ENCODE results near the gene SEC24D. TPM values are rescaled to one million over a fixed set of nuclear protein-coding genes. Genes with fewer than 3 reads are reported as not detected.

Gene SEC24D
- total RNA-seq, 1 experiment from 2014 or later: 28.4 TPM

DNA sequence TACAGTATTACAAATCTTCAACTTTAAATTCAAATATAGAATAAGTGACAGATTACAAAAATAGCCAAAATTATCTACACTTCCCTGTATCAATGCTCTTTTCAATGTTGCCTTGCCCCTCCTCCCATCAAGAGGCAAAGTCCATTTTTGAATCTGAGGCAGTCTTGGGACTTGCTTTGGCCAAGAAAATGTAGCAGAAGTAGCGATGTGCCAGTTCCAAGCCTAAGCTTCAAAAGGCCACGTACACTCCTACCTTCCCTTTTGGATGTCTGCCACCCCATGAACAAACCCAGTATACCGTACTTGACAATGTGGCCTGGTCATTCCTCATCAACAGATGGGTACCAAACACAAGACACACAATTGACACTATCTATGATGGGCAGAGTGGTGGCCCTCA is 24.1 kb downstream of the SEC24D start:
- H3K4me1 Mint-ChIP-seq (ENCODE audit: low read depth, unreplicated experiment): peaks cover 6% of the 10 kb centered on the region
- peaks cover 17% of the 10 kb centered on the region for H3K36me3 Mint-ChIP-seq (ENCODE audit: insufficient read depth, unreplicated experiment)
- H3K9me3 Mint-ChIP-seq (ENCODE audit: low read depth, unreplicated experiment): no peaks in the 10 kb centered on the region
- H3K27me3 Mint-ChIP-seq (ENCODE audit: unreplicated experiment): no peaks in the 10 kb centered on the region
- no peak for DNase-seq
- no peak overlapping the region for H3K4me3 Mint-ChIP-seq (ENCODE audit: low read depth, unreplicated experiment)
- TF ChIP-seq, protein P1, sequence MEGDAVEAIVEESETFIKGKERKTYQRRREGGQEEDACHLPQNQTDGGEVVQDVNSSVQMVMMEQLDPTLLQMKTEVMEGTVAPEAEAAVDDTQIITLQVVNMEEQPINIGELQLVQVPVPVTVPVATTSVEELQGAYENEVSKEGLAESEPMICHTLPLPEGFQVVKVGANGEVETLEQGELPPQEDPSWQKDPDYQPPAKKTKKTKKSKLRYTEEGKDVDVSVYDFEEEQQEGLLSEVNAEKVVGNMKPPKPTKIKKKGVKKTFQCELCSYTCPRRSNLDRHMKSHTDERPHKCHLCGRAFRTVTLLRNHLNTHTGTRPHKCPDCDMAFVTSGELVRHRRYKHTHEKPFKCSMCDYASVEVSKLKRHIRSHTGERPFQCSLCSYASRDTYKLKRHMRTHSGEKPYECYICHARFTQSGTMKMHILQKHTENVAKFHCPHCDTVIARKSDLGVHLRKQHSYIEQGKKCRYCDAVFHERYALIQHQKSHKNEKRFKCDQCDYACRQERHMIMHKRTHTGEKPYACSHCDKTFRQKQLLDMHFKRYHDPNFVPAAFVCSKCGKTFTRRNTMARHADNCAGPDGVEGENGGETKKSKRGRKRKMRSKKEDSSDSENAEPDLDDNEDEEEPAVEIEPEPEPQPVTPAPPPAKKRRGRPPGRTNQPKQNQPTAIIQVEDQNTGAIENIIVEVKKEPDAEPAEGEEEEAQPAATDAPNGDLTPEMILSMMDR (IDR thresholded peaks at IDR 0.05; ENCODE audit: unreplicated experiment): no peak
- intact Hi-C loops (cut with micrococcal nuclease; ENCODE audit: unreplicated experiment): no loop called here
- no TSS peak for BruUV-seq (replicated peaks)
- no peak overlapping the region for H3K27ac Mint-ChIP-seq (ENCODE audit: unreplicated experiment)
- CTCF ChIA-PET: no interaction called here

DNA sequence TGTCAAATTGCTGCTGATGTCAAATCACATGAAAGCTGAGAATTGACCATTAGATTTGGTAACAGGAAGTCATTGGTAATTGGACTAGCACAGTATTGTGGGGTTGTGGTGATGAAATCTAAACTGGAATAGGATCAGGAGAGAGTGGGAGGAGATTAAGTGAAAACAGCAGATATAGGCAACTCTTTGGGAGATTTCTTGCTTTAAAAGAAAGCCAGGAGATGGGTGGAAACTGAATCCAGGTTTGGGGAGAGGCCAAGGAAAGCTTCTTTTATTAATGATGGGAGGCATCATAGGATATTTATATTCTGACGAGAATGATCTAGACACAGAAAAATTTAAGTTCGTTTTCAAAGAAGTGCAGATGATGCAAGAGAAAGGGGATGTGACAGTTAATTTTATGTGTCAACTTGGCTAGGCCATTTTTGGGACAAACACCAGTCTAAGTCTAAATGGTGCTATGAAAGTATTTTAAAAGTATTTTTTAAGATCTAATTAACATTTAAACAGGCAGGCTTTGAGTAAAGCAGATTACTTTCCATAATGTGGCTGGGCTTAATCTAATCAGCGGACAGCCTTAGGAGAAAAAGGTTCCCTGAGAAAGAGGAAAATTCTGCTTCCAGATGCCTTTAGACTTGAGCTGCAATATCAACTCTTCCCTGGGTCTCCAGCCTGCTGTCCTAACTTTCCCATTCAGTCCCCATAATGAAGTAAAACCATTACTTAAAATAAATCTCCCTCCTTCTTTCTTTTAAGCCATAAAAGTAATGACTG is 24.7 kb downstream of the SEC24D start:
- H3K4me1 Mint-ChIP-seq (ENCODE audit: low read depth, unreplicated experiment): peaks cover 6% of the 10 kb centered on the region
- BruUV-seq (replicated peaks): no TSS peak
- TF ChIP-seq, protein P1 (IDR thresholded peaks at IDR 0.05; ENCODE audit: unreplicated experiment): no peak
- H3K27me3 Mint-ChIP-seq (ENCODE audit: unreplicated experiment): no peaks in the 10 kb centered on the region
- CTCF ChIA-PET: no interaction called here
- no peak overlapping the region for H3K27ac Mint-ChIP-seq (ENCODE audit: unreplicated experiment)
- intact Hi-C loops (cut with micrococcal nuclease; ENCODE audit: unreplicated experiment): no loop called here
- no peak overlapping the region for H3K4me3 Mint-ChIP-seq (ENCODE audit: low read depth, unreplicated experiment)
- DNase-seq: no peak
- H3K36me3 Mint-ChIP-seq (ENCODE audit: insufficient read depth, unreplicated experiment): peaks cover 21% of the 10 kb centered on the region
- H3K9me3 Mint-ChIP-seq (ENCODE audit: low read depth, unreplicated experiment): no peaks in the 10 kb centered on the region

DNA sequence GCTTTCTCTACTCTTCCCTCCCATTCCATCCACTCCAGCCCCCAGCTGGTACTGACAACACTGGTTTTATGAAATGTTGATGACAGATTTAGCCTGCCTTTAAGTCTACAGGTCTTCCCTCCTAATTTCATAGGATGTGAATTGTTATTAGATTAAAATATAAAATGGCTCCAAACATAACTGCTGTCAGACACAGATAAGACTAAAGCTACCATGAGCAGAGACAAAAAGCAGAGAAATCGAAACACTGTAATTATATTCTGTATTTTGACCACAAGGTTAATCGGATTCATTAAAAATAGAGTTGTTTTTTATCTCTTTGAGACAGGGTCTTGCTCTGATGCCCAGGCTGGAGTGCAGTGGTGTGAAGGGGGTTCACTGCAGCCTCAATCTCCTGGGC is 28.3 kb downstream of the SEC24D start:
- intact Hi-C loops (cut with micrococcal nuclease; ENCODE audit: unreplicated experiment): no loop called here
- no TSS peak for BruUV-seq (replicated peaks)
- no peaks in the 10 kb centered on the region for H3K27me3 Mint-ChIP-seq (ENCODE audit: unreplicated experiment)
- H3K9me3 Mint-ChIP-seq (ENCODE audit: low read depth, unreplicated experiment): no peaks in the 10 kb centered on the region
- peaks cover 16% of the 10 kb centered on the region for H3K36me3 Mint-ChIP-seq (ENCODE audit: insufficient read depth, unreplicated experiment)
- CTCF ChIA-PET: no interaction called here
- H3K27ac Mint-ChIP-seq (ENCODE audit: unreplicated experiment): no peak overlapping the region
- TF ChIP-seq, protein P1 (IDR thresholded peaks at IDR 0.05; ENCODE audit: unreplicated experiment): no peak
- peaks cover 6% of the 10 kb centered on the region for H3K4me1 Mint-ChIP-seq (ENCODE audit: low read depth, unreplicated experiment)
- no peak overlapping the region for H3K4me3 Mint-ChIP-seq (ENCODE audit: low read depth, unreplicated experiment)
- DNase-seq: no peak

DNA sequence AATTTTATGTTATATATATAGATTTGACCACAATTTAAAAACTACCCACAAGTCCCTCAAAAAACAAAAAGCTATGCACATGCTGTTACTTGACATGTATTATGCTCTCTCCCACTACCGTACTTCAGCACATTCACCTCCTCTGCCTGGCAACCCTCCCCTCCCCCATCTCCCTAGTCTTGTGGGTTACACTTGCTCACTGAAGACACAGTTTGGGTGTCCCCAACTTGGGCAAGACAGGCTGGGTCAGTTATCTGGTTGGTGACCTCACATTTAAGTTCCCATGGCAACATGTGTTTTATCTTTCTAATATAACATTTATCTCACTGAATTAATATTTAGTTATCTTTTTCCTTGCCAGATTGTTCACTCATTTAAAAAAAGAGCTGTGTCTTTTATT is 32.7 kb downstream of the SEC24D start:
- H3K9me3 Mint-ChIP-seq (ENCODE audit: low read depth, unreplicated experiment): no peaks in the 10 kb centered on the region
- BruUV-seq (replicated peaks): no TSS peak
- H3K4me3 Mint-ChIP-seq (ENCODE audit: low read depth, unreplicated experiment): no peak overlapping the region
- H3K4me1 Mint-ChIP-seq (ENCODE audit: low read depth, unreplicated experiment): no peaks in the 10 kb centered on the region
- intact Hi-C loops (cut with micrococcal nuclease; ENCODE audit: unreplicated experiment): no loop called here
- TF ChIP-seq, protein P1 (IDR thresholded peaks at IDR 0.05; ENCODE audit: unreplicated experiment): no peak
- no peaks in the 10 kb centered on the region for H3K27me3 Mint-ChIP-seq (ENCODE audit: unreplicated experiment)
- CTCF ChIA-PET: no interaction called here
- no peak for DNase-seq
- no peak overlapping the region for H3K27ac Mint-ChIP-seq (ENCODE audit: unreplicated experiment)
- H3K36me3 Mint-ChIP-seq (ENCODE audit: insufficient read depth, unreplicated experiment): peaks cover 14% of the 10 kb centered on the region

All from Calu3 (cell line).